DND-41 (cell line): ENCODE measurements around the gene TRAF2.

Experiments
- CTCF ChIP-seq: IDR thresholded peaks from 2 replicates; pipeline ENCODE4 v1.5.1; 2012; ENCODE audit warnings: borderline replicate concordance, low read length, moderate library complexity, mild to moderate bottlenecking; ENCODE audit not compliant: poor library complexity, severe bottlenecking; ENCODE audit errors: extremely low read depth
- EZH2 ChIP-seq: IDR thresholded peaks from 3 replicates; pipeline ENCODE4 v1.6.1; 2012; ENCODE audit warnings: borderline replicate concordance, low read depth, mild to moderate bottlenecking, moderate library complexity, low read length, inconsistent platforms; ENCODE audit not compliant: severe bottlenecking

GRCh38 chr9:136920734-136921231, 34.5 kb downstream of the TRAF2 start:
- TF ChIP-seq EZH2 (no peak), CTCF (no peak)
